Fibroblast of peridontal ligament (primary cell): ENCODE results near the gene DRD2.

ENCODE experiments used
- DNase-seq: peaks from one replicate; pipeline ENCODE4 v3.0.0-alpha.2; 2010; ENCODE audit errors: extremely low read depth

The DRD2 gene

GRCh38 chr11:113372309-113372708 is 102.9 kb downstream of the DRD2 start:
- DNase-seq: no peak

- no peak for DNase-seq
Observed at GRCh38 chr11:113370634-113371033, 104.6 kb downstream of the DRD2 start.

GRCh38 chr11:113369411-113369810 is 105.8 kb downstream of the DRD2 start:
- no peak for DNase-seq

GRCh38 chr11:113365895-113366294 is 109.3 kb downstream of the DRD2 start:
- no peak for DNase-seq

- DNase-seq: no peak
Observed at GRCh38 chr11:113363996-113364641, 111.1 kb downstream of the DRD2 start.

GRCh38 chr11:113363406-113363805 is 111.8 kb downstream of the DRD2 start:
- no peak for DNase-seq
